Lower lobe of right lung (tissue), 2 donors: Measurements from ENCODE around the gene NOTO. TPM values are rescaled to one million over a fixed set of nuclear protein-coding genes. Genes with fewer than 3 reads are reported as not detected.

ENCODE experiments used
- ATAC-seq, 2 donors: fragments of 200-7000 bp; cut with Tn5 transposase; one replicate each; pipeline ENCODE4 v1.9.1; 2020 to 2022; ENCODE audit warnings: mild to moderate bottlenecking in 2 of 2, moderate library complexity in 2 of 2
- DNase-seq: peaks from one replicate; pipeline ENCODE4 v3.0.0-alpha.2; 2020
- H3K27ac ChIP-seq: fragments of 200-600 bp; one replicate; pipeline ENCODE4 v1.8.0; 2022
- H3K27me3 ChIP-seq: fragments of 200-600 bp; one replicate; pipeline ENCODE4 v1.8.0; 2022; ENCODE audit warnings: low read depth
- H3K36me3 ChIP-seq: fragments of 200-600 bp; one replicate; pipeline ENCODE4 v1.8.0; 2022; ENCODE audit warnings: mild to moderate bottlenecking
- H3K4me1 ChIP-seq: fragments of 200-600 bp; one replicate; pipeline ENCODE4 v1.8.0; 2022
- H3K4me3 ChIP-seq: fragments of 200-600 bp; one replicate; pipeline ENCODE4 v1.8.0; 2022; ENCODE audit warnings: mild to moderate bottlenecking
- H3K9me3 ChIP-seq: fragments of 200-600 bp; one replicate; pipeline ENCODE4 v1.8.0; 2022
- CTCF ChIP-seq: fragments of 200-600 bp; IDR thresholded peaks from one replicate; pipeline ENCODE4 v1.8.0; 2022; ENCODE audit warnings: antibody characterized with exemption, mild to moderate bottlenecking
- intact Hi-C: fragments of 100-400 bp; cut with DNase I; formaldehyde crosslinking; loops from one replicate; pipeline ENCODE4 v1.11.0; 2022
- total RNA-seq: library from RNA; stranded (reverse); fragmentation: NEBNext Ultra II Directional; extraction: Animal tissue kit (Norgen Biotek cat#: 25700); gene quantifications from one replicate; pipeline ENCODE4 v1.2.1, GENCODE V29; 2021
- donor health status: DM: no; HTN: yes; CAD: no; lungs with severe emphysema.

Gene NOTO
- total RNA-seq, 1 donor from 2014 or later = not detected

GRCh38 chr2:73210696-73211095 is 8.3 kb downstream of the NOTO start:
- Histone ChIP-seq H3K4me3 (no peak overlapping the region), H3K4me1 (peaks cover 19% of the 10 kb centered on the region), H3K27me3 (no peaks in the 10 kb centered on the region), H3K36me3 (no peaks in the 10 kb centered on the region), H3K27ac (no peak overlapping the region), H3K9me3 (no peaks in the 10 kb centered on the region)
- no peak for ATAC-seq
- DNase-seq = no peak
- no peak for TF ChIP-seq CTCF
- intact Hi-C loops = no loop called here

GRCh38 chr2:73212098-73212447 is 9.7 kb downstream of the NOTO start:
- H3K27ac ChIP-seq = no peak overlapping the region

GRCh38 chr2:73212448-73213176 is 10.2 kb downstream of the NOTO start:
- no peaks in the 10 kb centered on the region for H3K27me3 ChIP-seq
- ATAC-seq (peak; percentile 84 to 88), DNase-seq (peak; percentile 81)
- H3K4me3 ChIP-seq = no peak overlapping the region
- peaks cover 19% of the 10 kb centered on the region for H3K4me1 ChIP-seq
- peak; percentile 98 for TF ChIP-seq CTCF
- no peak overlapping the region for H3K27ac ChIP-seq
- intact Hi-C loops = no loop called here
- no peaks in the 10 kb centered on the region for H3K36me3 ChIP-seq
- no peaks in the 10 kb centered on the region for H3K9me3 ChIP-seq

More at GRCh38 chr2:73212098-73212447, 9.7 kb downstream of the NOTO start:
- intact Hi-C loops = no loop called here
- Histone ChIP-seq H3K36me3 (no peaks in the 10 kb centered on the region), H3K4me1 (peaks cover 19% of the 10 kb centered on the region), H3K27me3 (no peaks in the 10 kb centered on the region), H3K9me3 (no peaks in the 10 kb centered on the region), H3K4me3 (no peak overlapping the region)
- ATAC-seq = no peak
- no peak for DNase-seq
- no peak for TF ChIP-seq CTCF

DNA sequence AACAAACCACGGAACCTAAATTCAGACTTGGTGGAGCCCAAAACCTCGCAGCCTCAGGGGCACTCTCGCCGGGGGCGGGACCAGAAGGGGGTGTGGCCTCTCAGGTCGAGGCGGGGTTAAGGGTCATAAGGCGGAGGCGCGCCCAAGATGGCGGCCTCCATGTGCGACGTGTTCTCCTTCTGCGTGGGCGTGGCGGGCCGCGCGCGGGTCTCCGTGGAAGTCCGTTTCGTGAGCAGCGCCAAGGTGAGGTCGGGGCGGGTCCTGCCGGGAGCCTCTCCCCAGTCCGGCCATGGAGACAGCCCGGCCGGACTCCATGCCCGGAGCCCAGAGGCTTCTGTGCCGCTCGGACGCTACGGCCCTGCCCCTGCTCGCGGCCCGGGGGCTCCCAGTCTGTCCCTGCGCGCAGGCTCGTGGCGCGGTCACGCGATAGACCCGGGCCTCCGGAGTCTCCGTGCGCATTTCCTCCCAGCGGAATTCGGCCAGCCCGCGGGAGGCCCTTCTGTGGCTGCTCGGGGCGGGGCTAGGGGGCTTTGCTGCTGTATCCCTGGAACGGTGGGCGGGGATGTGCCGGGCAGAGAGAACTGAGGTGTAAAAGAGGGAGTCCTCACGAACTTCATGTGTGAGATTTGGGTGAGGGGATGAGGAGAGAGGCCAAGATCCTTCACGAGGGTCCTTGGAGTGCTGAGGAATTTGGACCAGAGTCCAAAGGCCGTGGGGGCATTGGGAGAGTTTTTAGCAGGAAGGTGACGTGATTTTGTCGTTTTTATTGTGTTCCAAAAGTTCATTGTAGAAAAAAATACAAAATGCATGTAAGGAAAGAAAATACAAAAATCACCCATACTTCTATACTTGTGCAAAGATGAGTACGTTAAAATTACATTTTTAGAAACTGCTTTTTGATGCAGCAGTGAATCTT is 12.0 kb downstream of the NOTO start, which contains the start of gene SMYD5:
Gene SMYD5, plus strand, starts transcription at position 126 of the 916 bp plus-strand sequence. Its CDS starts 22 bp downstream, at position 148.
- TF ChIP-seq CTCF = no peak

DNA sequence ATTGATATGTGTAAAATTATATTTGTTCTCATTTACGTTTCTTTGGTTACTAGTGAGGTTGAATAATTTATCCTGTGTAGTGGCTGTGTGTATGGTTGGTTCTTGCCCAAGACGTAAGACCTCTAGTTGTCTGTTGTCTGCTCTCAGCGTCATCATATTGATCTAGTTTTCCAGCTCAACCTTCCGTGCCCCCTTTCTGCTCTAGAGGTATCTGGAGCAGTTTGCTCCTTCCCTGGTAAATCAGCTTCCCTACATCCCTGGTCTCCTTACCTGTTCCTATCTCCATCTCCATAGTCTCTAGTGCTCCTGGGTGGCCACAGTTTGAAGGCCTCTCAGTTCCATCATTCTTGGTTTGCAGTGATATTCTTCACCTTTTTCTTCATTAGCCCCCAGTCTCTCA is 12.9 kb downstream of the NOTO start:
- intact Hi-C loops = no loop called here
- H3K4me1 ChIP-seq = peaks cover 19% of the 10 kb centered on the region
- H3K27me3 ChIP-seq = no peaks in the 10 kb centered on the region
- peaks cover 15% of the 10 kb centered on the region for H3K36me3 ChIP-seq
- peak overlapping the region; percentile 93 for H3K4me3 ChIP-seq
- TF ChIP-seq CTCF = no peak
- no peak overlapping the region for H3K27ac ChIP-seq
- H3K9me3 ChIP-seq = no peaks in the 10 kb centered on the region
- DNase-seq = no peak
- no peak for ATAC-seq

More for the DNA sequence above, 12.0 kb downstream of the NOTO start, which contains the start of gene SMYD5:
- DNase-seq (peak; percentile 91), ATAC-seq (peak; percentile 95 to 98)
- no peaks in the 10 kb centered on the region for H3K27me3 ChIP-seq
- H3K27ac ChIP-seq = peak within 1 kb of the TSS; percentile 80
- H3K4me3 ChIP-seq = peak within 1 kb of the TSS; percentile 93
- H3K4me1 ChIP-seq = peaks cover 19% of the 10 kb centered on the region
- H3K9me3 ChIP-seq = no peaks in the 10 kb centered on the region
- intact Hi-C loops = no loop called here
- H3K36me3 ChIP-seq = peaks cover 6% of the 10 kb centered on the region
